ENCODE results near the gene KIAA0825. TPM values are rescaled to one million over a fixed set of nuclear protein-coding genes. Genes with fewer than 3 reads are reported as not detected.

KIAA0825 gene
- total and polyA plus RNA-seq, 8 donors = 5.1 to 6.9 (median 6.5) TPM

- Histone ChIP-seq H3K36me3 (no peaks in the 10 kb centered on the region), H3K9me3 (no peaks in the 10 kb centered on the region), H3K4me1 (no peaks in the 10 kb centered on the region), H3K27me3 (no peaks in the 10 kb centered on the region), H3K27ac (no peak overlapping the region), H3K4me3 (no peak overlapping the region)
- DNase-seq (peak in 1 of 4 donors; percentile 16), ATAC-seq (peak; percentile 64)
- TF ChIP-seq, protein P1, sequence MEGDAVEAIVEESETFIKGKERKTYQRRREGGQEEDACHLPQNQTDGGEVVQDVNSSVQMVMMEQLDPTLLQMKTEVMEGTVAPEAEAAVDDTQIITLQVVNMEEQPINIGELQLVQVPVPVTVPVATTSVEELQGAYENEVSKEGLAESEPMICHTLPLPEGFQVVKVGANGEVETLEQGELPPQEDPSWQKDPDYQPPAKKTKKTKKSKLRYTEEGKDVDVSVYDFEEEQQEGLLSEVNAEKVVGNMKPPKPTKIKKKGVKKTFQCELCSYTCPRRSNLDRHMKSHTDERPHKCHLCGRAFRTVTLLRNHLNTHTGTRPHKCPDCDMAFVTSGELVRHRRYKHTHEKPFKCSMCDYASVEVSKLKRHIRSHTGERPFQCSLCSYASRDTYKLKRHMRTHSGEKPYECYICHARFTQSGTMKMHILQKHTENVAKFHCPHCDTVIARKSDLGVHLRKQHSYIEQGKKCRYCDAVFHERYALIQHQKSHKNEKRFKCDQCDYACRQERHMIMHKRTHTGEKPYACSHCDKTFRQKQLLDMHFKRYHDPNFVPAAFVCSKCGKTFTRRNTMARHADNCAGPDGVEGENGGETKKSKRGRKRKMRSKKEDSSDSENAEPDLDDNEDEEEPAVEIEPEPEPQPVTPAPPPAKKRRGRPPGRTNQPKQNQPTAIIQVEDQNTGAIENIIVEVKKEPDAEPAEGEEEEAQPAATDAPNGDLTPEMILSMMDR (IDR thresholded peaks at IDR 0.05) = no peak
- intact Hi-C loops (cut with DNase I) = no loop called here
Observed at GRCh38 chr5:94375801-94376200, 242.6 kb downstream of the KIAA0825 start.

GRCh38 chr5:94374336-94374735 is 244.1 kb downstream of the KIAA0825 start:
- TF ChIP-seq, protein P1 (IDR thresholded peaks at IDR 0.05) = no peak
- ATAC-seq = no peak
- H3K27me3 ChIP-seq = no peaks in the 10 kb centered on the region

GRCh38 chr5:94367900-94368299 is 250.5 kb downstream of the KIAA0825 start:
- H3K4me1 ChIP-seq = peaks cover 0 to 7% of the 10 kb centered on the region in 2 donors
- TF ChIP-seq, protein P1 (IDR thresholded peaks at IDR 0.05) = no peak
- ATAC-seq = no peak
- no peaks in the 10 kb centered on the region for H3K36me3 ChIP-seq
- intact Hi-C loops (cut with DNase I) = no loop called here
- H3K27ac ChIP-seq = no peak overlapping the region
- no peak overlapping the region for H3K4me3 ChIP-seq
- no peaks in the 10 kb centered on the region for H3K27me3 ChIP-seq
- no peaks in the 10 kb centered on the region for H3K9me3 ChIP-seq
- no peak for DNase-seq

More at GRCh38 chr5:94374336-94374735, 244.1 kb downstream of the KIAA0825 start:
- Histone ChIP-seq H3K36me3 (no peaks in the 10 kb centered on the region), H3K27ac (no peak overlapping the region), H3K4me3 (no peak overlapping the region), H3K4me1 (no peaks in the 10 kb centered on the region), H3K9me3 (no peaks in the 10 kb centered on the region)
- intact Hi-C loops (cut with DNase I) = no loop called here
- DNase-seq = no peak

GRCh38 chr5:94366811-94367210 is 251.6 kb downstream of the KIAA0825 start:
- DNase-seq = no peak
- Histone ChIP-seq H3K36me3 (no peaks in the 10 kb centered on the region), H3K9me3 (no peaks in the 10 kb centered on the region), H3K4me1 (peaks cover 0 to 7% of the 10 kb centered on the region in 2 donors), H3K27me3 (no peaks in the 10 kb centered on the region), H3K4me3 (no peak overlapping the region), H3K27ac (peak overlapping the region in 1 of 2 donors; percentile 14)
- TF ChIP-seq, protein P1 (IDR thresholded peaks at IDR 0.05) = no peak
- no peak for ATAC-seq
- intact Hi-C loops (cut with DNase I) = no loop called here

DNA sequence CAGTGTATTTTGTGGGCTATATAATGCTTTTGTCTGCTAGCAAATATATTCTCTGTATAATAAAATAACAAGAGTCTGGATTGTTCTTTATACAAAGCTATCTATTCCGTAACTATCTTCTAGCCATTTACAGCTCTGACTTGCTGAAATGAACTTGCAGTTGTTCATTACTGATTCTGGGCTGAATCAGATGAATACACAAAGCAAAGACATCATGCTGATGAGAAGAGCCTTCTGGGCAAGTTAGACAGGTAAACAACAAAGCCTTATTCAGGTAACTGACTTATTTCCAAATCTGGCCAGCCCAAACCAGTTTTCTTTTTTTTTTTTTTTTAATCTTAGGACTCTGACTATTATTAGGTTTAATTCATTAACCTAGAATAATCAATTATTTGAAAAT is 255.5 kb downstream of the KIAA0825 start:
- H3K9me3 ChIP-seq = no peaks in the 10 kb centered on the region
- DNase-seq = no peak
- no peaks in the 10 kb centered on the region for H3K36me3 ChIP-seq
- no peak for ATAC-seq
- H3K4me3 ChIP-seq = no peak overlapping the region
- peaks cover 0 to 7% of the 10 kb centered on the region in 2 donors for H3K4me1 ChIP-seq
- H3K27me3 ChIP-seq = no peaks in the 10 kb centered on the region
- no peak overlapping the region for H3K27ac ChIP-seq
- intact Hi-C loops (cut with DNase I) = no loop called here
- TF ChIP-seq, protein P1 (IDR thresholded peaks at IDR 0.05) = no peak
